ENCODE results near the gene MBNL2. TPM values are rescaled to one million over a fixed set of nuclear protein-coding genes. Genes with fewer than 3 reads are reported as not detected.

MBNL2 gene
- total RNA-seq, 1 donor from 2014 or later: 31.4 TPM

GRCh38 chr13:97249093-97249795 is 27.1 kb downstream of the MBNL2 start:
- ATAC-seq (peak; percentile 37), DNase-seq (ENCODE audit: low spot score) (no peak)

GRCh38 chr13:97249796-97250495 is 27.8 kb downstream of the MBNL2 start:
- DNase-seq (ENCODE audit: low spot score): no peak
- ATAC-seq: no peak

GRCh38 chr13:97250560-97250959 is 28.4 kb downstream of the MBNL2 start:
- no peak for ATAC-seq

GRCh38 chr13:97252735-97253134 is 30.6 kb downstream of the MBNL2 start:
- no peak for ATAC-seq
- no peak for DNase-seq (ENCODE audit: low spot score)

More at GRCh38 chr13:97250560-97250959, 28.4 kb downstream of the MBNL2 start:
- DNase-seq (ENCODE audit: low spot score): no peak

- no peak for ATAC-seq
- no peak for DNase-seq (ENCODE audit: low spot score)
Measured at GRCh38 chr13:97253581-97254293, 31.6 kb downstream of the MBNL2 start.

GRCh38 chr13:97254816-97255215 is 32.7 kb downstream of the MBNL2 start:
- DNase-seq (ENCODE audit: low spot score): no peak
- ATAC-seq: no peak

- peak; percentile 29 for ATAC-seq
- no peak for DNase-seq (ENCODE audit: low spot score)
Measured at GRCh38 chr13:97255515-97256021, 33.4 kb downstream of the MBNL2 start.

- ATAC-seq: peak; percentile 30
Measured at GRCh38 chr13:97256343-97256783, 34.2 kb downstream of the MBNL2 start.

GRCh38 chr13:97257228-97257755 is 35.2 kb downstream of the MBNL2 start:
- ATAC-seq: peak; percentile 55

More at GRCh38 chr13:97256343-97256783, 34.2 kb downstream of the MBNL2 start:
- DNase-seq (ENCODE audit: low spot score): no peak

GRCh38 chr13:97257800-97258799 is 36.0 kb downstream of the MBNL2 start:
- peak; percentile 71 for DNase-seq (ENCODE audit: low spot score)
- peak; percentile 51 for ATAC-seq

More at GRCh38 chr13:97257228-97257755, 35.2 kb downstream of the MBNL2 start:
- DNase-seq (ENCODE audit: low spot score): no peak

GRCh38 chr13:97258801-97259200 is 36.7 kb downstream of the MBNL2 start:
- DNase-seq (ENCODE audit: low spot score): no peak
- no peak for ATAC-seq

- no peak for DNase-seq (ENCODE audit: low spot score)
- ATAC-seq: no peak
Measured at GRCh38 chr13:97259410-97259797, 37.3 kb downstream of the MBNL2 start.

GRCh38 chr13:97259798-97260714 is 37.9 kb downstream of the MBNL2 start:
- peak; percentile 42 for ATAC-seq
- DNase-seq (ENCODE audit: low spot score): no peak

GRCh38 chr13:97261254-97262005 is 39.3 kb downstream of the MBNL2 start:
- ATAC-seq: peak; percentile 63
- peak; percentile 64 for DNase-seq (ENCODE audit: low spot score)

- DNase-seq (ENCODE audit: low spot score) (no peak), ATAC-seq (no peak)
Measured at GRCh38 chr13:97262058-97262457, 39.9 kb downstream of the MBNL2 start.

GRCh38 chr13:97263160-97263559 is 41.0 kb downstream of the MBNL2 start:
- no peak for ATAC-seq
- DNase-seq (ENCODE audit: low spot score): no peak

GRCh38 chr13:97264663-97265062 is 42.5 kb downstream of the MBNL2 start:
- DNase-seq (ENCODE audit: low spot score) (no peak), ATAC-seq (no peak)

- ATAC-seq (no peak), DNase-seq (ENCODE audit: low spot score) (no peak)
Measured at GRCh38 chr13:97266332-97266731, 44.2 kb downstream of the MBNL2 start.
